IMR-90 (cell line): Measurements from ENCODE around the gene PC. TPM values are rescaled to one million over a fixed set of nuclear protein-coding genes. Genes with fewer than 3 reads are reported as not detected.

Experiments used
- ATAC-seq: fragments of 200-7000 bp; cut with Tn5 transposase; 2 replicates; pipeline ENCODE4 v1.9.1; 2020; ENCODE audit warnings: low read depth, mild to moderate bottlenecking, moderate library complexity
- BruUV-seq: library from RNA; stranded (reverse); fragments of 400-500 nt; replicated peaks from 2 replicates; lab custom pipeline; 2021; lab: Mats Ljungman, UMichigan
- CTCF ChIA-PET: fragments of 300-600 bp; formaldehyde crosslinking; extraction: SDS; loops from one replicate; lab custom pipeline; 2021; ENCODE audit warnings: antibody characterized with exemption; lab: Yijun Ruan, JAX
- POLR2A ChIA-PET: fragments of 300-600 bp; sonication (Branson Sonifier 250); formaldehyde crosslinking; loops from one replicate; lab custom pipeline; 2022; ENCODE audit warnings: antibody characterized with exemption; ENCODE audit not compliant: unreplicated experiment; lab: Charles Lee
- DNase-seq: peaks from one replicate; pipeline ENCODE4 v3.0.0; 2013
- H2AFZ ChIP-seq: replicated peaks from 2 replicates; pipeline ENCODE3; 2013; ENCODE audit warnings: low read length, mild to moderate bottlenecking; ENCODE audit not compliant: poor library complexity
- H2AK5ac ChIP-seq: 2 replicates; pipeline ENCODE4 v1.6.1; 2013; ENCODE audit warnings: low read depth, low read length, inconsistent platforms
- H2AK9ac ChIP-seq: replicated peaks from 2 replicates; pipeline ENCODE3; 2013; ENCODE audit warnings: mild to moderate bottlenecking, low read depth, low read length, moderate library complexity; ENCODE audit not compliant: poor library complexity
- H2BK120ac ChIP-seq: 2 replicates; pipeline ENCODE4 v1.6.1; 2013; ENCODE audit warnings: low read depth, low read length, inconsistent platforms
- H2BK15ac ChIP-seq: 3 replicates; pipeline ENCODE4 v1.6.1; 2013; ENCODE audit warnings: low read depth, low read length, inconsistent platforms
- H2BK20ac ChIP-seq: 2 replicates; pipeline ENCODE4 v1.6.1; 2013; ENCODE audit warnings: low read depth, mild to moderate bottlenecking, inconsistent platforms, low read length, moderate library complexity
- H2BK5ac ChIP-seq: 2 replicates; pipeline ENCODE4 v1.6.1; 2013; ENCODE audit warnings: mild to moderate bottlenecking, low read depth, low read length, inconsistent platforms; ENCODE audit not compliant: poor library complexity, severe bottlenecking
- H3K14ac ChIP-seq: replicated peaks from 2 replicates; pipeline ENCODE4 v1.6.1; 2013; ENCODE audit warnings: low read depth, low read length, inconsistent platforms
- H3K18ac ChIP-seq: 2 replicates; pipeline ENCODE4 v1.6.1; 2013; ENCODE audit warnings: low read depth, low read length, control low read depth
- H3K23ac ChIP-seq: 2 replicates; pipeline ENCODE4 v1.6.1; 2013; ENCODE audit warnings: low read depth, low read length, inconsistent platforms
- H3K27ac ChIP-seq: 2 replicates; pipeline ENCODE4 v1.5.1; 2013; ENCODE audit warnings: mild to moderate bottlenecking, control low read depth, low read length; ENCODE audit not compliant: insufficient read depth
- H3K27me3 ChIP-seq: 2 replicates; pipeline ENCODE4 v1.6.1; 2013; ENCODE audit warnings: low read length; ENCODE audit not compliant: control insufficient read depth, insufficient read depth
- H3K36me3 ChIP-seq: 2 replicates; pipeline ENCODE4 v1.6.1; 2013; ENCODE audit warnings: low read length, mixed read lengths; ENCODE audit not compliant: control insufficient read depth, insufficient read depth
- H3K4ac ChIP-seq: 2 replicates; pipeline ENCODE4 v1.6.1; 2013; ENCODE audit warnings: low read depth, low read length, inconsistent platforms
- H3K4me1 ChIP-seq: 2 replicates; pipeline ENCODE4 v1.6.1; 2013; ENCODE audit warnings: low read length, mixed read lengths; ENCODE audit not compliant: control insufficient read depth, insufficient read depth
- H3K4me2 ChIP-seq: 2 replicates; pipeline ENCODE4 v1.6.1; 2013; ENCODE audit warnings: low read depth, mild to moderate bottlenecking, control low read depth, low read length, moderate library complexity
- H3K4me3 ChIP-seq: 2 replicates; pipeline ENCODE4 v1.5.1; 2013; ENCODE audit warnings: low read depth, mild to moderate bottlenecking, control low read depth, low read length, moderate library complexity; ENCODE audit not compliant: insufficient read depth
- H3K56ac ChIP-seq: 2 replicates; pipeline ENCODE4 v1.6.1; 2013; ENCODE audit warnings: low read length, inconsistent platforms; ENCODE audit not compliant: insufficient read depth; ENCODE audit errors: extremely low read depth
- H3K79me1 ChIP-seq, 2 experiments: 2 replicates each; pipeline ENCODE4 v1.6.1; 2013; ENCODE audit warnings: low read length in 2 of 2, inconsistent platforms in 1 of 2, low read depth in 1 of 2
- H3K9ac ChIP-seq: 2 replicates; pipeline ENCODE4 v1.6.1; 2013; ENCODE audit warnings: low read depth, low read length, control low read depth
- H3K9me1 ChIP-seq: 2 replicates; pipeline ENCODE4 v1.6.1; 2013; ENCODE audit warnings: low read length, inconsistent platforms; ENCODE audit not compliant: insufficient read depth
- H3K9me3 ChIP-seq: 2 replicates; pipeline ENCODE4 v1.6.1; 2013; ENCODE audit warnings: low read length; ENCODE audit not compliant: control insufficient read depth, insufficient read depth
- H4K20me1 ChIP-seq: 2 replicates; pipeline ENCODE4 v1.6.1; 2013; ENCODE audit warnings: low read length, inconsistent platforms; ENCODE audit not compliant: insufficient read depth
- H4K5ac ChIP-seq: 2 replicates; pipeline ENCODE4 v1.6.1; 2013; ENCODE audit warnings: mild to moderate bottlenecking, low read depth, low read length, control low read depth
- H4K8ac ChIP-seq, 2 experiments: 2 replicates each; pipeline ENCODE4 v1.6.1; 2013; ENCODE audit warnings: low read depth in 2 of 2, low read length in 2 of 2, control low read depth in 1 of 2, inconsistent platforms in 1 of 2
- H4K91ac ChIP-seq: 2 replicates; pipeline ENCODE4 v1.6.1; 2013; ENCODE audit warnings: low read depth, low read length, inconsistent platforms; ENCODE audit not compliant: insufficient read depth
- CEBPB ChIP-seq: IDR thresholded peaks from 2 replicates; pipeline ENCODE4 v1.6.1; 2012; ENCODE audit warnings: low read depth, low read length, improper control_type of control experiment
- MAFK ChIP-seq: IDR thresholded peaks from 2 replicates; pipeline ENCODE4 v1.6.1; 2012; ENCODE audit warnings: low read depth, low read length, improper control_type of control experiment
- MAZ ChIP-seq: IDR thresholded peaks from 2 replicates; pipeline ENCODE4 v1.6.1; 2012; ENCODE audit warnings: low read depth, mild to moderate bottlenecking, low read length, improper control_type of control experiment, moderate library complexity, borderline replicate concordance
- NFE2L2 ChIP-seq: fragments of 150-350 bp; IDR thresholded peaks from 2 replicates; pipeline ENCODE4 v1.6.1; 2016; ENCODE audit warnings: low read depth, mild to moderate bottlenecking, low read length
- RAD21 ChIP-seq: IDR thresholded peaks from 2 replicates; pipeline ENCODE4 v1.6.1; 2012; ENCODE audit warnings: low read length, improper control_type of control experiment
- RCOR1 ChIP-seq: IDR thresholded peaks from 2 replicates; pipeline ENCODE4 v1.6.1; 2012; ENCODE audit warnings: mild to moderate bottlenecking, low read length, improper control_type of control experiment; ENCODE audit not compliant: insufficient replicate concordance
- SMC3 ChIP-seq: fragments of 150-350 bp; IDR thresholded peaks from 2 replicates; pipeline ENCODE4 v1.6.1; 2016; ENCODE audit warnings: low read depth, mild to moderate bottlenecking, antibody characterized with exemption, low read length, moderate library complexity
- WGBS, 2 experiments: methylation state at CpG; one replicate each; pipeline versions ENCODE4 v1.1.5 to v1.1.7; 2013; ENCODE audit warnings: missing lambda C conversion rate in 2 of 2; ENCODE audit not compliant: insufficient read length in 1 of 2; ENCODE audit errors: extremely low coverage in 2 of 2; 5-methylcytosine and 5-hydroxymethylcytosine counted together
- dilution Hi-C: fragments of 300-500 bp; cut with HindIII; formaldehyde crosslinking; loops from one replicate; pipeline ENCODE4 v1.14.3; 2018; ENCODE audit warnings: low sequenced_read_pairs; ENCODE audit not compliant: unreplicated experiment
- in situ Hi-C: fragments of 300-500 bp; cut with MboI; formaldehyde crosslinking; loops from 3 replicates; pipeline ENCODE4 v1.14.3; 2019; ENCODE audit warnings: low sequenced_read_pairs, inconsistent platforms, mixed read lengths
- intact Hi-C: fragments of 100-400 bp; cut with micrococcal nuclease; formaldehyde crosslinking; loops from 2 replicates; pipeline ENCODE4 v1.10.0; 2022
- polyA plus RNA-seq, 3 experiments: library from polyadenylated mRNA; depleted of rRNA; stranded (reverse); fragments of >200 nt; gene quantifications; 2 replicates each; pipeline ENCODE4 v1.2.3, GENCODE V29; 2012; ENCODE audit warnings: low replicate concordance in 1 of 3
- total RNA-seq: library from RNA; depleted of rRNA; stranded (reverse); fragments of >200 nt; gene quantifications from 2 replicates; pipeline ENCODE4 v1.2.3, GENCODE V29; 2012

PC gene
- total and polyA plus RNA-seq, 2 of the 4 experiments (the other 2 are of a cell fraction) = 13.6 to 15.7 TPM

DNA sequence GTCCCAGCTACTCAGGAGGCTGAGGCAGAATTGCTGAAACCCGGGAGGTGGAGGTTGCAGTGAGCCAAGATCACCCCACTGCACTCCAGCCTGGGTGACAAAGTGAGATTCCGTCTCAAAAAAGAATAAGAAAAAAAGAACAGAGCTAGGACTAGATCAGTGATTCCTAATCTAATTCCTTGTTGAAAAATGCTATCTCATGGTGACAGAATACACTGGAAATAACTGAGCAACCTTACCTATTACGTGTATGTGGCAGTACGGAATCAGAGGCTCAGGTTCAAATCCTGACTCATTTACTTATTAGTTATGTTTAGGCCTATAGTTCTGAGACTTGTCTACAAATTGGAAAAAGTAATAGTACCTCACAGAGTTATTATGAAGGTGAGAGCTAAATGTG is 134.5 kb downstream of the PC start:
- no peak for DNase-seq
- POLR2A ChIA-PET = no interaction called here
- H2BK120ac ChIP-seq = no peak overlapping the region
- no peaks in the 10 kb centered on the region for H3K9me1 ChIP-seq
- no peak overlapping the region for H3K23ac ChIP-seq
- H4K8ac ChIP-seq = no peak overlapping the region
- H2BK5ac ChIP-seq = no peak overlapping the region
- H2AFZ ChIP-seq = no peak overlapping the region
- in situ Hi-C loops (no loop called here), intact Hi-C loops (no loop called here), dilution Hi-C loops (no loop called here)
- no CpG with 5 or more reads among the region's 4 CpGs for WGBS, 2 experiments
- H4K91ac ChIP-seq = no peak overlapping the region
- no peak overlapping the region for H4K5ac ChIP-seq
- H3K56ac ChIP-seq = no peak overlapping the region
- no peak overlapping the region for H3K27ac ChIP-seq
- no peak overlapping the region for H3K4ac ChIP-seq
- no peak overlapping the region for H2AK5ac ChIP-seq
- no peak overlapping the region for H3K4me3 ChIP-seq
- no peak overlapping the region for H3K14ac ChIP-seq
- H2BK20ac ChIP-seq = no peak overlapping the region
- CTCF ChIA-PET = no interaction called here
- no peak for ATAC-seq
- BruUV-seq = no TSS peak
- H2BK15ac ChIP-seq = no peak overlapping the region
- no peaks in the 10 kb centered on the region for H4K20me1 ChIP-seq
- no peaks in the 10 kb centered on the region for H3K4me1 ChIP-seq
- no peaks in the 10 kb centered on the region for H3K79me1 ChIP-seq
- no peak overlapping the region for H3K18ac ChIP-seq
- no peaks in the 10 kb centered on the region for H3K27me3 ChIP-seq
- no peak overlapping the region for H3K9ac ChIP-seq
- TF ChIP-seq CEBPB (no peak), RCOR1 (no peak), SMC3 (no peak), NFE2L2 (no peak), MAFK (no peak), MAZ (no peak), RAD21 (no peak)
- H3K36me3 ChIP-seq = peaks cover 2% of the 10 kb centered on the region; the same call in 1 of the 2 replicates
- H3K9me3 ChIP-seq = no peaks in the 10 kb centered on the region
- no peak overlapping the region for H2AK9ac ChIP-seq
- no peak overlapping the region for H3K4me2 ChIP-seq
